Sigmoid colon (tissue), 7 donors: ENCODE results near the gene LSMEM2. TPM values are rescaled to one million over a fixed set of nuclear protein-coding genes. Genes with fewer than 3 reads are reported as not detected.
A peak's percentile ranks its signal among the peaks of the same experiment; 100 is the strongest.

ENCODE experiments used
- DNase-seq: peaks from one replicate; pipeline ENCODE4 v3.0.0-alpha.2; 2019
- H3K27ac ChIP-seq, 4 donors: fragments of 200-600 bp; sonication (generic); one replicate each; pipeline ENCODE4 v1.5.1; 2016 to 2019; ENCODE audit warnings: mild to moderate bottlenecking in 1 of 4
- H3K27me3 ChIP-seq, 3 donors: fragments of 200-600 bp; sonication (generic); one replicate each; pipeline ENCODE4 v1.5.1; 2019; ENCODE audit warnings: mild to moderate bottlenecking in 1 of 3
- H3K36me3 ChIP-seq, 4 donors: fragments of 200-600 bp; sonication (generic); one replicate each; pipeline ENCODE4 v1.5.1; 2016 to 2019
- H3K4me1 ChIP-seq, 4 donors: fragments of 200-600 bp; sonication (generic); one replicate each; pipeline ENCODE4 v1.5.1; 2017 to 2019
- H3K4me3 ChIP-seq, 4 donors: fragments of 200-600 bp; sonication (generic); one replicate each; pipeline ENCODE4 v1.5.1; 2017 to 2019; ENCODE audit warnings: mild to moderate bottlenecking in 2 of 4, moderate library complexity in 1 of 4
- H3K9me3 ChIP-seq, 4 donors: fragments of 200-600 bp in 3 of 4; sonication (generic) in 3 of 4; one replicate each; pipeline versions ENCODE4 v1.5.1 to v1.6.1; 2013 to 2019
- EP300 ChIP-seq, 4 donors: sonication (generic); formaldehyde crosslinking; IDR thresholded peaks; one replicate each; pipeline ENCODE4 v1.6.1; 2017; ENCODE audit warnings: antibody characterized with exemption in 4 of 4
- POLR2A ChIP-seq, 2 donors: fragments of 450-650 bp; IDR thresholded peaks; one replicate each; pipeline ENCODE4 v1.6.1; 2016; ENCODE audit warnings: antibody characterized with exemption in 2 of 2, mild to moderate bottlenecking in 2 of 2, moderate library complexity in 2 of 2
- POLR2AphosphoS5 ChIP-seq, 4 donors: sonication (generic); formaldehyde crosslinking; IDR thresholded peaks; one replicate each; pipeline ENCODE4 v1.6.1; 2017; ENCODE audit warnings: antibody characterized with exemption in 4 of 4
- WGBS, 2 donors: extraction: QIAGEN DNeasy Blood & Tissue Kit; methylation state at CpG; one replicate each; pipeline ENCODE4 v1.1.7; 2013; 5-methylcytosine and 5-hydroxymethylcytosine counted together
- intact Hi-C: fragments of 100-400 bp; cut with DNase I; formaldehyde crosslinking; loops from one replicate; pipeline ENCODE4 v1.15.1; 2023
- polyA plus RNA-seq, 3 donors: library from polyadenylated mRNA; stranded (reverse); fragments of 200-250 nt; gene quantifications; one replicate each; pipeline ENCODE4 v1.2.3, GENCODE V29; 2013
- total RNA-seq, 4 donors: library from RNA; depleted of rRNA; stranded (reverse); fragments of >200 nt; gene quantifications; one replicate each; pipeline ENCODE4 v1.1.0, GENCODE V29; 2016
- TF ChIP-seq, protein P1 (sequence below), 4 experiments: fragments of 450-650 bp in 3 of 4; fragments of 200-600 bp in 1 of 4; IDR thresholded peaks; one replicate each; pipeline ENCODE4 v1.5.1; 2016 to 2019; ENCODE audit warnings: antibody characterized with exemption in 4 of 4, mild to moderate bottlenecking in 3 of 4, moderate library complexity in 2 of 4
- donor health status: healthy with polysubstance abuse.
- donor health status: Bipolar disorder and iron deficiency.
- donor health status: healthy.

The LSMEM2 gene
- total and polyA plus RNA-seq, 7 donors = 0.13 to 0.46 TPM; not detected in 5

DNA sequence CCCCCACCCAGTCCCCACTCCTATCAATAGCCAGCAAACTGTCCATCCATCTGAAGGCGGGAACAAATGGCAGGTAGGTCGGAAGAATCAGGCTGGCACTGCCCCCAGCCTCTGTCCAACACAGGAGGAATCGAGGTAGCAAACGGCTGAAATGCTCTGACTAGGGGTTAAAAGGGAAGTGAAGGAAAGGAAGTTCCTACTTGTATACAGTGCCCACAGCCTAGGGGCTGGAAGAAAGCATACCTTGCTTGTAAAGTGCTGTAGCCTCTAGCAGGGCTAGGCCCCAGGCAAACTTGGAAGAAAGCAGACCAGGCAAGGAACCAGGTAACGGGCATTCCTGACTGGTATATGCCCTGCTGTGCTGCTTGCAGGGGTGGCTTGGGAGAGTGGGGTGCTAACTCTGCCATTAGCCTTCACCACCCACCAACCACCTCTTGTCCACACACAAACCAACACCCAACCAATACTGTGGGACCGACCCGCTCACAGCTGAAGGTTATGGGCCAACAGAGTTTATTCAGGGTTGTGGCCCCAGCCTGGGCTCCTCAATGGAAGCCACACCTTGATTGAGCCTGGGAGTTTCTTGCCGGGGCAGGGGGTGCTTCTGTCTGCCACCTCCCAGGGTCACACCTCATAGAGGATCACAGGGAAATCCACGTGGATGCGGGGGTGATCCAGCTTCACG lies 46.8 kb downstream of the LSMEM2 start:
- Histone ChIP-seq H3K4me3 (no peak overlapping the region), H3K4me1 (peaks cover 0 to 51% (median 39%) of the 10 kb centered on the region in 4 donors), H3K9me3 (no peaks in the 10 kb centered on the region), H3K27me3 (no peaks in the 10 kb centered on the region), H3K27ac (peak overlapping the region in 1 of 4 donors; percentile 92), H3K36me3 (peaks cover 9 to 32% (median 14%) of the 10 kb centered on the region in 4 donors)
- no peak for DNase-seq
- intact Hi-C loops = loop anchor here (5.0 to 10.0 kb wide), 2 partner anchors 63 to 1059 kb away; partner anchors contain the start of gene MANF
- TF ChIP-seq, protein P1, sequence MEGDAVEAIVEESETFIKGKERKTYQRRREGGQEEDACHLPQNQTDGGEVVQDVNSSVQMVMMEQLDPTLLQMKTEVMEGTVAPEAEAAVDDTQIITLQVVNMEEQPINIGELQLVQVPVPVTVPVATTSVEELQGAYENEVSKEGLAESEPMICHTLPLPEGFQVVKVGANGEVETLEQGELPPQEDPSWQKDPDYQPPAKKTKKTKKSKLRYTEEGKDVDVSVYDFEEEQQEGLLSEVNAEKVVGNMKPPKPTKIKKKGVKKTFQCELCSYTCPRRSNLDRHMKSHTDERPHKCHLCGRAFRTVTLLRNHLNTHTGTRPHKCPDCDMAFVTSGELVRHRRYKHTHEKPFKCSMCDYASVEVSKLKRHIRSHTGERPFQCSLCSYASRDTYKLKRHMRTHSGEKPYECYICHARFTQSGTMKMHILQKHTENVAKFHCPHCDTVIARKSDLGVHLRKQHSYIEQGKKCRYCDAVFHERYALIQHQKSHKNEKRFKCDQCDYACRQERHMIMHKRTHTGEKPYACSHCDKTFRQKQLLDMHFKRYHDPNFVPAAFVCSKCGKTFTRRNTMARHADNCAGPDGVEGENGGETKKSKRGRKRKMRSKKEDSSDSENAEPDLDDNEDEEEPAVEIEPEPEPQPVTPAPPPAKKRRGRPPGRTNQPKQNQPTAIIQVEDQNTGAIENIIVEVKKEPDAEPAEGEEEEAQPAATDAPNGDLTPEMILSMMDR (IDR thresholded peaks at IDR 0.05) = no peak
- TF ChIP-seq POLR2AphosphoS5 (IDR thresholded peaks at IDR 0.05) (no peak), POLR2A (IDR thresholded peaks at IDR 0.05) (no peak), EP300 (IDR thresholded peaks at IDR 0.05) (no peak)
- 85 to 87% methylated on average over 11 of the region's 11 CpGs for WGBS, 2 donors

DNA sequence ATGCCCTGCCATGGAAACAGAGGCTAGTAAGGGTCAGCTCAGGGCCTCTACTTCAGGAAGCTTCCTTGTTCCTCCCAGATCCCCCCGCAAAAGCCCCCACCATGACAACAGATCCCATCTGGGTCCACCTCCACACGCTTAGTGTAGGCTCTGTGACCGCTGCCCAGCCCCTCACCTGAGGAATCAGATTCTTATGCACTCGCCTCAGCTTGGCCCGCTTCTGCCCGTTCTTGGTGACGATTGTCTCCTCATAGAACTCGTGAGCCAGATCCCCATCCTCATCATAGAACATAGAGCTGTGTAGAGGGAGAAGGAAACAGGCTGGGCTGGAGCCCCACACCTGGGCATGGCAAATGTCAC lies 47.3 kb downstream of the LSMEM2 start:
- Histone ChIP-seq H3K9me3 (no peaks in the 10 kb centered on the region), H3K4me1 (peaks cover 0 to 50% (median 39%) of the 10 kb centered on the region in 4 donors), H3K36me3 (peaks cover 15 to 38% (median 19%) of the 10 kb centered on the region in 4 donors), H3K27ac (no peak overlapping the region), H3K4me3 (no peak overlapping the region), H3K27me3 (no peaks in the 10 kb centered on the region)
- intact Hi-C loops = loop anchor here (5.0 to 10.0 kb wide), 2 partner anchors 64 to 1059 kb away; partner anchors contain the start of gene MANF
- WGBS, 2 donors = 92 to 94% methylated on average over 8 of the region's 8 CpGs
- TF ChIP-seq EP300 (IDR thresholded peaks at IDR 0.05) (no peak), POLR2A (IDR thresholded peaks at IDR 0.05) (no peak), POLR2AphosphoS5 (IDR thresholded peaks at IDR 0.05) (no peak)
- TF ChIP-seq, protein P1 (IDR thresholded peaks at IDR 0.05) = no peak
- no peak for DNase-seq

DNA sequence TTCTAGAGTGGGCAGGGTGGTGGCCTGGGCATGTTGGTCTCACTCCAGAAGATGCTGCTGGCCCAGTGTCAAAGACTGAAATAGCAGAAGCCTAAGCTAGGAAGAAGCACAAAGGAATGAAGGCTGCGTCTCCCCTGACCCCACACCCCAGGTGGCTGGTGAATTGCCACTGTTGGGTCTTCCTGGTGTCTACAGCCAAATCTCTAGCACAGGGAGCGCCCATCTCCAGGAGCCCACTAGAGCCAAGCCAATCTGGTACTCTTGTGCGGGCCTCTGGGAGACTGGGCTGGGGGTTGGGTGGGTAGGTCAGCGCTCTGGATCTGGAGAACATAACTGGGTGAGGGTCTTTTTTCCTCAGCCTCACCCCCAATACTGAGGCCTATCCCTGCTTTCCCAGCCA lies 48.2 kb downstream of the LSMEM2 start:
- Histone ChIP-seq H3K9me3 (no peaks in the 10 kb centered on the region), H3K4me1 (peaks cover 0 to 45% (median 34%) of the 10 kb centered on the region in 4 donors), H3K36me3 (peaks cover 18 to 47% (median 26%) of the 10 kb centered on the region in 4 donors), H3K27me3 (no peaks in the 10 kb centered on the region), H3K27ac (peak overlapping the region in 3 of 4 donors; percentile 82 to 97 (median 88)), H3K4me3 (peak overlapping the region; percentile 75 to 100 (median 92))
- TF ChIP-seq, protein P1 (IDR thresholded peaks at IDR 0.05) = no peak
- TF ChIP-seq EP300 (IDR thresholded peaks at IDR 0.05) (no peak), POLR2AphosphoS5 (IDR thresholded peaks at IDR 0.05) (no peak), POLR2A (IDR thresholded peaks at IDR 0.05) (no peak)
- no peak for DNase-seq
- WGBS, 2 donors = 65 to 75% methylated on average over 4 of the region's 4 CpGs
- intact Hi-C loops = loop anchor here (5.0 to 10.0 kb wide), 2 partner anchors 65 to 1058 kb away; partner anchors contain the start of gene MANF

DNA sequence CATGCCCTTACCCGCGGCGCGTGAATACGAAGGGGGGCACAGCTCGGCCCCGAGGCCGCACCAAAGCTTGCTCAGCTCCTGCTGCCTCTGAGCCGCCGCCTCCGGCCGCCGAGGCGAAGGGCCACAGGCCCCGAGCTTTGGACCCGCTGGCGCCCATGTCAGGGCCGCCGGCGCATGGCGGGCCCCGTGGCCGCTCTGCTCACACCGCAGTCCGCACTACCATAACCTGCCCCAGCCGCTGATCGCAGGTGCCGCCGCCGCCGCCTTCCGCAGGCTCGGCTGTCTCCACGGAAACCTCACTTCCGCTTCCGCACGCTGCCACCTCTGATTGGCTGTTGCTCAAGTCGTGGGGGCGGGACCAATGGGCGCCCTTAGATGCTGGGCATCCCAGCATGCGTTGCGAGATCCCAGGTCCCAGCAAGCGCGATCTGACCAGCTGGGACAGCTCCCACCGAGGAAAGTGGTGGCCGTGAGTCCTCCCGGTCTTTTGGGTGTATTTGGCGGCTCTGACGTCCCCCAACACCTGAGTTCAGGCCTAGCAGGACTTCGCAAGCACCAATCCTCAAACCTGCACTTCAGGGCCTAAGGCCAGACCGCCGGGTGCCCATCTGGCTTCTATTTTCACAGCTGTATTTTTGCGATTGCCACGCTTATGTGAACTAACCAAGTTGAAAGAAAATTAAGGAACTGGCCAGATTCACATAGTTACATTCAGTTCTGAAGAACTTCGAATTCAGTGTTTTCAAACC lies 49.2 kb downstream of the LSMEM2 start, which contains the start of gene TUSC2:
Gene TUSC2, minus strand, starts transcription at position 281 of the 749 bp plus-strand sequence. Its CDS starts 124 bp downstream, at position 157.
- peaks cover 18 to 49% (median 26%) of the 10 kb centered on the region in 4 donors for H3K36me3 ChIP-seq
- TF ChIP-seq POLR2A (IDR thresholded peaks at IDR 0.05) = peak; percentile 67 to 76
- peak; percentile 80 to 97 (median 92) for TF ChIP-seq POLR2AphosphoS5 (IDR thresholded peaks at IDR 0.05)
- TF ChIP-seq, protein P1 (IDR thresholded peaks at IDR 0.05) = no peak
- H3K27ac ChIP-seq = peak within 1 kb of the TSS; percentile 82 to 97 (median 86)
- peaks cover 0 to 39% (median 30%) of the 10 kb centered on the region in 4 donors for H3K4me1 ChIP-seq
- peak within 1 kb of the TSS; percentile 75 to 100 (median 92) for H3K4me3 ChIP-seq
- intact Hi-C loops = loop anchor here (5.0 to 10.0 kb wide), 2 partner anchors 66 to 1057 kb away; partner anchors contain the start of gene MANF
- peak; percentile 99 for DNase-seq
- no peaks in the 10 kb centered on the region for H3K27me3 ChIP-seq
- WGBS, 2 donors = 1 to 2% methylated on average over 55 of the region's 55 CpGs
- H3K9me3 ChIP-seq = no peaks in the 10 kb centered on the region
